ENCODE data around the gene SLITRK5. TPM values are rescaled to one million over a fixed set of nuclear protein-coding genes. Genes with fewer than 3 reads are reported as not detected.

The SLITRK5 gene
- total RNA-seq, 2 donors from 2014 or later = 0.35 to 1.6 TPM

DNA sequence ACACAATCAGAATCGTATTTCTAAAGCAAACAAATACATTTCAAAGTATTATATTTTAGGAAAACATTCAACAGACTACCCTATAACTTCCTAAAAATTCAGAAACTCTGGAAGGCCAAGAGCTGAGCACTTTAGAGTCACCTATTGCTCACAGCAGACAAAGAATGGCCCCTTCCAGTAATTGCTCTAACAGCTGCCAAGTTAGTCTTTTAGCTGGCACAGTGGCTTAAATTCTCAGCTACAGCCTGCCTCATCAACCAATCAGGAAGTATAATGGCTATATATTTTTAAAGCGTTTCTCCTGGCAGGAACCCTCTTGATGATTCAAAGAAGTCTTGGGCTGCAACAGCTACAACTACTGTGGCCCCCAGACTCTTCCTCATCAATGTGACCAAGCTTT, 14.9 kb upstream of the SLITRK5 start:
- no peaks in the 10 kb centered on the region for H3K9me3 Mint-ChIP-seq
- no peaks in the 10 kb centered on the region for H3K4me1 Mint-ChIP-seq
- H3K27me3 Mint-ChIP-seq (ENCODE audit: insufficient read depth) = no peaks in the 10 kb centered on the region
- TF ChIP-seq CTCF (conservative IDR thresholded peaks at IDR 0.05) = no peak
- H3K36me3 Mint-ChIP-seq (ENCODE audit: low read depth) = no peaks in the 10 kb centered on the region
- H3K36me3 ChIP-seq (ENCODE audit: control insufficient read depth, insufficient read depth, low read length) = no peaks in the 10 kb centered on the region
- no peaks in the 10 kb centered on the region for H3K4me1 ChIP-seq (ENCODE audit: control insufficient read depth, insufficient read depth, low read length)
- H3K4me3 Mint-ChIP-seq = no peak overlapping the region
- no peaks in the 10 kb centered on the region for H3K9me3 ChIP-seq (ENCODE audit: control insufficient read depth, low read length)
- WGBS, 2 experiments (ENCODE audit: insufficient coverage in 1 of 2, insufficient read length in 1 of 2) = 71 to 72% methylated on average over 1 to 2 of the region's 2 CpGs
- H3K9ac ChIP-seq (ENCODE audit: extremely low read depth, low read length, poor library complexity, severe bottlenecking) = no peak overlapping the region
- H3K27me3 ChIP-seq (ENCODE audit: control insufficient read depth, insufficient read depth, low read length, poor library complexity, severe bottlenecking) = no peaks in the 10 kb centered on the region
- DNase-seq = no peak
- H3K4me3 ChIP-seq (ENCODE audit: low read length) = no peak overlapping the region
- H3K27ac ChIP-seq (ENCODE audit: low read depth, low read length) = no peak overlapping the region
- H3K27ac Mint-ChIP-seq = no peak overlapping the region

GRCh38 chr13:87661471-87661870, 9.7 kb upstream of the SLITRK5 start:
- Mint-ChIP-seq H3K36me3 (ENCODE audit: low read depth) (no peaks in the 10 kb centered on the region), H3K9me3 (no peaks in the 10 kb centered on the region), H3K4me3 (no peak overlapping the region), H3K27me3 (ENCODE audit: insufficient read depth) (no peaks in the 10 kb centered on the region), H3K27ac (no peak overlapping the region), H3K4me1 (no peaks in the 10 kb centered on the region)
- no peak for DNase-seq
- Histone ChIP-seq H3K36me3 (ENCODE audit: control insufficient read depth, insufficient read depth, low read length) (no peaks in the 10 kb centered on the region), H3K9ac (ENCODE audit: extremely low read depth, low read length, poor library complexity, severe bottlenecking) (no peak overlapping the region), H3K4me1 (ENCODE audit: control insufficient read depth, insufficient read depth, low read length) (no peaks in the 10 kb centered on the region), H3K27me3 (ENCODE audit: control insufficient read depth, insufficient read depth, low read length, poor library complexity, severe bottlenecking) (no peaks in the 10 kb centered on the region), H3K27ac (ENCODE audit: low read depth, low read length) (no peak overlapping the region), H3K9me3 (ENCODE audit: control insufficient read depth, low read length) (no peaks in the 10 kb centered on the region), H3K4me3 (ENCODE audit: low read length) (no peak overlapping the region)
- TF ChIP-seq CTCF (conservative IDR thresholded peaks at IDR 0.05) = no peak
- WGBS, 2 experiments (ENCODE audit: insufficient coverage in 1 of 2, insufficient read length in 1 of 2) = 71 to 93% methylated on average over 1 of the region's 3 CpGs

DNA sequence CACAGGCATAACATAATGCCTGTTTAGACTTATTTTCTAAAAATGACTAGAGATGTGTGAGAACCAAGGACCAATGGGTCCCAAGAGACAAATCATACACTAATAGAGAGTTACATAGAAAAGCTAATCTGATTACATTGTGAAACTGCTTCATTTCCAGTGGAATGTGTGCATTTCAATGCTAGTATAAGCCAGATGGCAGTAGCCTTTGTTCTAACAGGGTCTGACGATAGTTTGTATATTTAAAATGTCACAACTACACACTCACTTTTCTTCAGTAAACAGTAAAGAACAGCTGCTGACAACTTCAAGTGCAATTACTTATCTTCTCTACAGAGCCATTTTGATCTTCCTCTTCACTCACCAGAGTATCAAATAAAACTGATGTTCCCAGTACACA, 4.3 kb upstream of the SLITRK5 start:
- DNase-seq = no peak
- H3K27ac Mint-ChIP-seq = no peak overlapping the region
- Histone ChIP-seq H3K27ac (ENCODE audit: low read depth, low read length) (no peak overlapping the region), H3K9me3 (ENCODE audit: control insufficient read depth, low read length) (no peaks in the 10 kb centered on the region), H3K4me1 (ENCODE audit: control insufficient read depth, insufficient read depth, low read length) (no peaks in the 10 kb centered on the region), H3K36me3 (ENCODE audit: control insufficient read depth, insufficient read depth, low read length) (no peaks in the 10 kb centered on the region), H3K27me3 (ENCODE audit: control insufficient read depth, insufficient read depth, low read length, poor library complexity, severe bottlenecking) (no peaks in the 10 kb centered on the region), H3K4me3 (ENCODE audit: low read length) (no peak overlapping the region), H3K9ac (ENCODE audit: extremely low read depth, low read length, poor library complexity, severe bottlenecking) (no peak overlapping the region)
- no peak overlapping the region for H3K4me3 Mint-ChIP-seq
- no peaks in the 10 kb centered on the region for H3K9me3 Mint-ChIP-seq
- H3K4me1 Mint-ChIP-seq = peaks cover 5% of the 10 kb centered on the region
- TF ChIP-seq CTCF (conservative IDR thresholded peaks at IDR 0.05) = no peak
- H3K27me3 Mint-ChIP-seq (ENCODE audit: insufficient read depth) = peaks cover 7% of the 10 kb centered on the region
- 67% methylated on average over 1 of the region's 1 CpG; no CpG with 5 or more reads in 1 of the 2 experiments for WGBS, 2 experiments (ENCODE audit: insufficient coverage in 1 of 2, insufficient read length in 1 of 2)
- no peaks in the 10 kb centered on the region for H3K36me3 Mint-ChIP-seq (ENCODE audit: low read depth)

Measured in endodermal cell (in vitro differentiated cells).